T follicular helper cell (primary cell): ENCODE data around the gene PRRG1.
"Not testable (repeated sequence)": the region's sequence is repeated elsewhere in the genome, so short reads cannot be mapped to it uniquely, and the experiment has no call there.

ENCODE experiments used
- DNase-seq: peaks from one replicate; pipeline ENCODE4 v3.0.0-alpha.2; 2020; ENCODE audit warnings: low read depth
- total RNA-seq, 2 experiments: gene quantifications; one replicate each; lab custom pipeline; 2026; lab: John Stamatoyannopoulos, UW

The PRRG1 gene
- 0 reads per million in 2 experiments for total RNA-seq

DNA sequence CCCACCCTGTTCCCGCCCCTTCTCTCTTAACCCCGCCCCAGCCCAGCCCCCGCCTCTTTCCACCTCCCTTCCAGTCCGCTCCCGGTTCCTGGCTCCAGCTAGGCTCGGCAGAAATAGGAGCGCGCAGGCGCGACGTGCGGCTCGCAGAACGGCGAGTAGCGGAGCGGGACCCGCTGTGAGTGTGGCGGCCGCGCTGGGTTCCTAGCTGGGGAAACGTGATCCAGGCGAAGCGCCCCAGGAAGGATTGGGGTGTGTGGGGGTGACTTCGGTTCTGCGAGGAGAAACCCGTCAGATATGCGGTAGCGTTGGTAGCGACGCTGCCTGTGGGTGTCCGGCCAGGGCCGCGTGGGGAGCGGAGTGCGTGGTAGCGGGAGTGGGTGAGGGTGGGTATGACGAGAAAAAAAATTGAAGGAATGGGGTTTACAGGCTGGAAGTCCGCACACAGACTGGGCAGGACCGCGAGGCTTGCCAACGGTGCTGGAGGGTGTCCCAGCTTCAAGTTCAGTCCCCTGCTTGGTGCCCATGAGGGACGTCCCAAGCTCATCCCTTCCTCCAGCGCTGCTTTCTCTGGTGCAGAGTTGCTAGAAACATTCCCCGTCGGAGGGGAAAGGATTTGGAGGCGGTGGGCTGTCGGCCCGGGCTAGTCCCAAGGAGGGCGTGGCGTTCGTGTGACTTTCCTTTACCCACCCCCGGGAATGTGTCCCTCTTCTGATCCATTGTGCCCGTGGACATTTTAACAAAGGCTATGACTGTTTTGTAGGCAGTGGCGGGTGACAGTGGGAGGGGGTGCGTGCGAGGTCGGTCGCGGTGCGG is at the start of gene PRRG1:
TSS of gene PRRG1 (plus strand) at position 144 of the 813 bp plus-strand sequence. CDS start 56,886 bp downstream, outside the sequence.
- DNase-seq: no peak

DNA sequence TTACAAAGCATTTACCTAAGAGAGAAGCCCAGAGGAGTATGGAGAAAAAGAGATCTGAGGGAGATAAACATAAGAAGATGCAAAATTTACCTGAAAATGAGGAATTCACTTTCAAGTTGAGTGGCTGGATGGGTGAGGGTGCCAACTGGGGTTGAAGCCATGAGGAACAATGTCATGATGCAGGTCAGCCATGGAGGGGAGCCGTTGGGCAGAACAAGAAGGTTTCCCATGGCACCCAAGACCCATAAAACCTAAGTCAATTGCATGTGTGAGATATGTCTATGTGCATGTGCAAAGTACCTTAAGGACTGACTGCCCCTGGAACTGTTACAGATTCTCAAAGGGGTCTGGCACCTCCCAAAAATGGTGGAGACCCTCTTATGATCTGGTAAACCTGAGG is 46.6 kb upstream of the PRRG1 start:
- DNase-seq: no peak

DNA sequence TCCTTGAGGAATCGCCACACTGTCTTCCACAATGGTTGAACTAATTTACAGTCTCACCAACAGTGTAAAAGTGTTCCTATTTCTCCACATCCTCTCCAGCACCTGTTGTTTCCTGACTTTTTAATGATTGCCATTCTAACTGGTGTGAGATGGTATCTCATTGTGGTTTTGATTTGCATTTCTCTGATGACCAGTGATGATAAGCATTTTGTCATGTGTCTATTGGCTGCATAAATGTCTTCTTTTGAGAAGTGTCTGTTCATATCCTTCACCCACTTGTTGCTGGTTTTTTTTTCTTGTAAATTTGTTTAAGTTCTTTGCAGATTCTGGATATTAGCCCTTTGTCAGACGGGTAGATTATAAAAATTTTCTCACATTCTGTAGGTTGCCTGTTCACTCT is 43.9 kb upstream of the PRRG1 start:
- not testable (repeated sequence) for DNase-seq

DNA sequence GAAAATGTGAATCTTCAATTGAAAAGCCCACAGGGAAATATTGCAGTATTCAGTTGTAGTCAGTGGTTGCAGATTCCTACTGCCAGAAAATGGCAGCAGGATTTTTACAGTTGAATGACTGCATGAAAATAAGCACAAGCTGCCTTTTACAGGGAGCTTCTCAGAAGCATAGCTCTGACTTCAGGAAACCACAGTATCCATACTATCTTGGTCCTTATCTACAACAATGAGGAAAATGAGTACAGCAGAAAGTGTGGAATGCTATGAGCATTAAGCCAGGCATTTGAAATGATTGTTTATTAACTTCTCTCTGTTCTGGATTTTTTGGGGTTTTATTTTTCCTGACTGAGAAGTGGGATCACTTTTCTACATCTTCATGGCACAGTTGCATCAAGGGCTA is 34.6 kb upstream of the PRRG1 start:
- DNase-seq: no peak

DNA sequence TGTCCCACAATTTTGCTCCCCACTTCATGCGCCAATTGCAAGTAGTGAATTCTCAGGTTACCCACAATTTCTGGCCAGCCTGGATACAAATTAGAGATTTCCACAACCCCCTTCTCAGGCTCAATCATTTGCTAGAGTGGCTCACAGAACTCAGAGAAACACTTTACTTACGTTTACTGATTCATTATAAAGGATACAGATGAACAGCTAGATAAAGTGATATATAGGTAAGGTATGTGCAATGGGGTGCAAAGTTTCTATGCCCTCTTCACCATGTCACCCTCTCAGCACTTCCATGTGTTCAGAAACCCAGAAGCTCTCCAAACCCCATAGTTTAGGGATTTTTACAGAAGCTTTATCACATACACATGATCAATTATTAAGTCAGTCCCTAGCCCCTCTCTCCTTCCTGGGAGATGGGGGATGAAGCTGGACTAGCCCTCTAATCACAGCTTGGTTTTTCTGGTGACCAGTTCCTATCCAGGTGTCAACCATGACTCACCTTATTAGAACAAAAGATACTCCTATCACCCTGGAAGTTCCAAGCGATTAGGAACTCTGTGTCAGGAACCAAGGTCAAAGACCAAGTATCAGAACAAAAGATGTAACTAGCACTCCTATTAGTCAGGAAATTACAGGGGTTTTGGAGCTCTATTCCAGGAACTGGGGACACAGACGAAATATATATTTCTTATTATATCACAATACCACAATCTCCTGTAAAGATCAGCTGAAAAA is 33.5 kb upstream of the PRRG1 start:
- DNase-seq: no peak

DNA sequence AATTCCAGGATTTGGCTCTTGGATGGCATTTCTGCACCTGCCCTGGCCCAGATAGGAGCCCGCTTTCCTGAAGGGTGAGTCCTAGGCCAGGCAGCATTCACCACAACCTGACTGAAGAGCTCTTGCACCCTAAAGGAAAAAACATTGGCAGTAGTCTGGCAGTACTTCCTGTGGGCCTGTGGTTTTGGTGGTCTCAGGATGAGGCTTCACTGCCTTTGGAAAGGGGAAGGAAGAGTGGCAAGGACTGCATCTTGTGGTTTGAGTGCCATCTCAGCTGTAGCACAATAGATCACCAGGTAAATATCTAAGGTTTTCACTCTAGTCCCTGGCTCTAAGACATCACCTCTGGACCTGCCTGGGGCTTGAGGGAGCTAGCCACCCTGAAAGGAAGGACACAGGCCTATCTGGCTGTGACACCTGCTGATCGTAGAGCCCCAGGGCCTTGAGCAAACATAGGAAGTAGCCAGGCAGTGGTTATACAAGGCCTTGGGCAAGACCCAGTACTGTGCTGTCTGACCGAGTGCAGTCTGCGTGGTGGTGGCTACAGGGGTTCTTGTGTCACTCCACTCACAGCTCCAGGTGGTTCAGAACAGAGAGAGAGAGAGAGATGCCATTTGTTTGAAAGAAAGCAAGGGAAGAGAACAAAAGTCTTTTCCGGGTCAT is 28.5 kb upstream of the PRRG1 start:
- DNase-seq: no peak

DNA sequence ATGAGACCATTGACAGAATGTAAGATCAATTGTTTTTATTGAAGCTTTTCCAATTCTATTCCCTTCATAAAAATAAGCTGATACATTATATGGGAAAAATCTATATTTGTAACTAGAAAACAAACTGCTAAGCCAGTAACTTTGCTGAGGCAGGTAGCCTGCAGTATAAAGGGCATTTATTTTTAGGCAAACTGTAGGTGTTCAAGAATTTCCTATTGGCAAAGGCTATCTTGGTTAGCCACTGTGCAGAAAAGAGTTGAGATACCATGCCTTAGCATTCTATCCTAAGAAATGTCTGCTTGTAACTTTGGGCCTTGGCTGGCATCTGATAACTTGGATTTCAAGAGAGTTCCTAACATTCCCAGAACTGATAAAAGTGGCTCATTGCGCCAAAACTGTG is 18.5 kb upstream of the PRRG1 start:
- DNase-seq: no peak

DNA sequence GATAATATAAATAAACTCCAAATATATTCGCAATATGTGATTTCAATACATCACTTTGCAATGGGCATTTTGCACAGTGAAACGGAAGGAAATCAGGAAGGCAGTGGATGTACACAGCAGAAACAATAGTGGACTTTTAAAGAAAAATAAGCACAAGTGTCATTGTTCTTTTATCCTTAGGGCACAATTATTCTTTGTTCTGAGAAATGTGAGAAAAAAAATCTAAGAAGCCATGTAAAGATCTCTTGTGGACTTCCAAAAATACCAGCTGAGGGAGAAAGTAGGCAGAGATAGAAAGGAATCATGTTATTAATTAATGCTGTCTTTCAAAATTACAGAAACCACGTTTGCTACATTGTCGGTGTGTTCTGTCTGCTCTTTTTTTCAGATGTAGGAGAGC is 17.6 kb upstream of the PRRG1 start:
- DNase-seq: no peak

DNA sequence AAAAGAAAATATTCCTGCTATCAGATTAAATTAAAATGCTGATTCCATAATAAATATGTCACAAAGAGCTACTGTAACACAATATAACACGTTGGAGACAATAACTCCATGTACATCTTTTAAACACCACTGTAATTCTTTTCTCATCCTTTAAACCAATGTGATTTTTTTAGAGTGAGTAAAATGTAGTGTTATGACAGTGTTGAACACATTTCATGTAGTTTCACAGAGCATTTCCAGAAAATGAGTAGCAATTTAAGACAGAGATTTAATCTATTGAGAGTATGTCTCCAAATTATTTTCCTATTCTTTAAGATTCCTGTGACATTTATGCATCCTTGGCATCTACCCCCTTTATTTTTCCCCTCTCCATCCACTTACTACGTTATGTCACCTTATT is 17.1 kb upstream of the PRRG1 start:
- DNase-seq: no peak

DNA sequence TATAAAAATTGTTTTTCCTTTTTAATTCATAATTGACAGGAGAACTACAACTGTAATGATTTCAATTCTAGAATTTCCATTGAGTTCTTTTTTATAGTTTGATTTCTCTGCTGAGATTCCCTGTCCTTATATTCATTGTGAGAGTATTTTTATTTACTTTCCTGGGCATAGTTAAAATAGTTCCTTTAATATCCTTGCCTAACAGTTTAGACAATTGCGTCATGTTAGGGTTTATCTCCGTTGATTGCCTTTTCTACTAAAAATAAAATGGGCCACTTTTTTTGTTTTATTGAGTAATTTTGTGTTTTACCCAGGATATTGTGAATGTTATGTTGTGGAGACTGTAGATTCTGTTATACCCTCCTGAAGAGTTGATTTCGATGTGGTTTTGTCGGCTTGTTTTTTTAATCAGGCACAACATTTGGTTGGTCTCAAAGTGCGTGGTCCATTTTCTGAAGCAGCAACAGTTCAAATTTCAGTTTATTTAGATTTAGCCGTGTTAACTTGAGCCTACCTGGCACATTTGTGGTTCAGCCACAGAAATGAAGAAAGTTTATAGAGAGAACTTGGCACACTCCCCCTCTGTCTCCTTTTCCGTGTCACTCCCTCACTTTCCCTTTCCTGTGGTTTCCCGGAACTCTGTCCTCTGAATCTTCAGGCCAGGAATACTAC is 16.0 kb upstream of the PRRG1 start:
- no peak for DNase-seq

DNA sequence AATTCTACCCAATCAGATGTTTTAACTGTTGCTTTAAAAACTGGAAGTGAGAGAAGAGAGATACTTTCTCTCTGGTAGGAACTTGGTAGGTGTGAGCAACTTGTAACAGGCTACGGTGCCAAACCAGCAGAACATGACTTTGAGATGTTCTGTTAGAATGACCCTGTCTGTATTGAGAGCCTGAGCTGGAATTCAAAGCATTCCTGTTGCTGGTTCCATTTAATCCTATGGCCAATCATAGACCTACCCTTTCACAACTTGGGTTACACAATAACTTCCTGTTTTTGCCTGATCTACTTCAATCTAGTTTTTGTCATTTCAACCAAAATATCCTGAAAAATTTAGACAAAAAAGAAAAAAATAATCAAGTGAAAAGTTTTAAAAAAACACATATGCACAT is 1.7 kb upstream of the PRRG1 start:
- no peak for DNase-seq

DNA sequence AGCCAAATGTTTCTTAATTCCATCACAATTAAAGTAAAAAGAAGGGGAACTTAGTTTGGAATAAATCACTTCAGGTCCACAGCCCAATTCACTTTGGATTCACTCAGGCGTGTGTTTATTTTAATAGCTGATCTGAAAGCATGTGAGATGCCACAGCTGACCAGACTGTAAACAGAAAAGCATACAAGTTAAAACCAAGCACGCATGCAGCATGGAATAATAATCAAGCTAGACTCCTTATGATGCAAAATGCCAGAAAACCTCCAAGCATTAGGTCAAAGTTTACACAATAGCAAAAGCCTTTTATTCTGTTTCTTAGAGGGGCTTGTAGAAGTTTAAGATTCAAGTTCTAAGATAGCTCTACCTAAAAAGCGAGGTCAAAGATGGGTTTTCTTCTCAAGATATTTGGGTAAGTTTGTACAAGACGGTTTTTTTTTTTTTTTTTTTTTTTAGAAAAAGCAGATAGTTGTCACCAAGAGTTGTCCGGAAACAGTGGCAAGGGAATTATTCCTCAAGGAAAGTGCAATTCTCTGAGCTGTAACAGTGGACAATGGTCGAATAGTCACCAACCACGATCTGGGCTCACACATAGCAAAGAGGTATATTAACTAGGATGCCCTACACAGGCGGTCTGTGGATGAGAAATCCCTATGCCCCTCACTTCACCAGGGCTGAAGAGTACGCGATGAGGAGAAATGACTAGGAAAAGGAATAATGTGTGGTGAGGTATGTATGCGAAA is 763 bp upstream of the PRRG1 start:
- no peak for DNase-seq

DNA sequence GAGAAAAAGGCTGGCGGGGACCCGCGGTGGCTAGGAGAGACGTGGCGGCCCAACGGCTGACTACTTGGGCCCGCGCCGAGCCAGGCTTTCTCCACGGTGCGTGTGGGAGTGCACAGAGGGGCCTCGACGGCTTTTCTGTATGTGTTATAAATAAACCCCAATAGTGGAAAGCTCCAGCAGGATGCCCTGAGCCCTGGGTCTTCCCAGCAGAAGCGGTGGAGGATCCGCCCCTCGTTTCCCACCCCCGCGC is 268 bp upstream of the PRRG1 start:
- DNase-seq: no peak

DNA sequence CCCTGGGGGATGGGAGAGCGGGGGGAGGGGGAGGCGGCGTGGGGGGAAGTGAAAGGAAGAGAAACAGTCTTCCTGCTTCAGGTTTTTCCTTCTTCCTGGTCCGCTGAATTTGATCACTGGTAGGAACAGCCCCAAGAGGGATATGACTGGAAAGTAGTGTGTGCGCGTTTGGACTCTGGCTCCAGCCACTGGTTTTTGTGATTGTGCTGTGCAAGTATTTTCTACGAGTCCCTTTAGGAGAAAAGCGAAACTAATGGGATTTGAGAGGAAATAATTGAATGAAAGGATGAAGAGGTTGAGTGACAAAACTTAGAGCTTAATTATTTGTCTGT is 836 bp downstream of the PRRG1 start:
- no peak for DNase-seq

DNA sequence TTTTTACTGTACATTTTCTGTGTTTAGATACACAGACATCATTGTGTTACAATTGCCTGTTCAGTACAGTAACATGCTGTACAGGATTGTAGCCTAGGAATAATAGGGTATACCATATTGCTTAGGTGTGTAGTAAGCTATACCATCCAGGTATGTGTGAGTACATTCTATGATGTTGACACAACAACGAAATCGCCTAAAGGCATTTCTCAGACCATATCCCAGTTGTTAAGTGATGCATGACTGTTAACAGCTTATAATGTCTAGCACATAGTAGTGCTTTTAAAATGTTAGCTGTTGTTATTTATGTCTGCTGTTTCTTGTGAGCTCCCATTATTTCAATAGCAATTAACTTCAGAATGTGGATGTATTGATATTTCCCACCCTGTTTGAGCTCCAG is 4.5 kb downstream of the PRRG1 start:
- DNase-seq: no peak

DNA sequence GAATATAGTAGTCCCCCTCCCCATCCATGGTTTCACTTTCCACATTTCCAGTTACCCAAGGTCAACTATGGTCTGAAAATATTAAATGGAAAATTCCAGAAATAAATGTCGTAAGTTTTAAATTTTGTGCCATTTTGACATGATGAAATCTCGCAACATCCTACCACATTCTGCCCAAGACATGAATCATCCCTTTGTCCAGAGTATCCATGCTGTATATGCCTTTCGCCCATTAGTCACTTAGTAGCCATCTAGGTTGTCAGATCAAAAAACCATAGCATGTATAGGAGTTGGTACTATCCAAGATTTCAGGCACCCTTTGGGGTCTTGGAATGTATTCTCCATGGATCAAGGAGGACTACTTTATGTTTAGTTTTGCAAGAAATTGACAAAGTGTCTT is 8.3 kb downstream of the PRRG1 start:
- no peak for DNase-seq

DNA sequence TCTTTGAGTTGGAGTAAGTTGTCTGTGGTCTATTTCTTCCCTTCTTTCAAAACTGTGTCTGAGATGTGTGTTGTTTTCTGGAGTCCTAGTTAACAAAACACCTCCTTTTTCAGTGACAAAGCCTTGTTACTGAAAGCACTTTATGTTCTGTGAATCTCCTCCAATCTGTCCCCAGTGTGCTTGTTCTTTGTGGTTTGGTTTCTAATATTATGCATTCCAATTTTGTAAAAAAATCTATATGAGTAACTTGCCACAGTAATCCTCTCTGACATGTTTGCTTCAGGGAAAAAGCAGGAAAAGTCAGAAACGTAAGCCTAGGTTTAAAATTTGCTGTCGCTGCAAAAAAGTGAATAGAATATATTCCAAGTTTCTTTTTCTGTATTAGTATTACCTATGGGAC is 12.4 kb downstream of the PRRG1 start:
- no peak for DNase-seq

DNA sequence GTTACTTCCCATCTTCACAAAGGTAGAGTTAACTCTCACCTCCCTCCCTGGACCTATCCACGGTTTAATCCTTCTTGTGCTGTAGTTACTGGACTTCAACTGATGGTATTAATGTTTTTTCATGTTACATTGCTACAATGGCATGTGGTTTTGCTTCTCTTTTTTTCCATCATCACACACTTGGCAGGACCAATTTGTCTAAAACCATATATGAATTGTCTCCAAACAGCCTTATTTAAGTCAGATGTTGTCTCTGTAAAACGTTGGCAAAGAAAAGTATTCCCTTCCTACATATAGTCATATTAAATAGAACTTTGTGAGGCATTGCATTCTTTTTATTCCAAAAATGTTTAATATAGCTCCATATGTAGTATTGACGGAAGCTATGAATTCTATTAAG is 15.5 kb downstream of the PRRG1 start:
- no peak for DNase-seq

DNA sequence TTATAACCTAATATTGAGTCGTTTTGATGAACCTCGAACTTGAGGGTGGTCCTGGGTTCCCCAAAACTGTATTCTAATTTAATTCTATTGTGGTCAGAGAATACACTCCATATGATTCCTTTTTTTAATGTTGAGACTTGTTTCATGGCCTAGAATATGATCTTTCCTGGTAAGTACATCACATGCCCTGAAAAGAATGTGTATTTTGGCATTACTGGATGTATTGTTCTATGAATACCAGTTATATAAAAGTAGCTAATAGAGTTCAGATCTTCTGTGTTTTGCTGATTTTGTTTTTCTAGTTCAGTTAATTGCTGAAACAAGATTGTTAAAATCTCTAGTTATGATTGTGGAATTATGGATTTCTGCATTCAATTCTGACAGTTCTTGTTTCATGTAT is 18.8 kb downstream of the PRRG1 start:
- no peak for DNase-seq

DNA sequence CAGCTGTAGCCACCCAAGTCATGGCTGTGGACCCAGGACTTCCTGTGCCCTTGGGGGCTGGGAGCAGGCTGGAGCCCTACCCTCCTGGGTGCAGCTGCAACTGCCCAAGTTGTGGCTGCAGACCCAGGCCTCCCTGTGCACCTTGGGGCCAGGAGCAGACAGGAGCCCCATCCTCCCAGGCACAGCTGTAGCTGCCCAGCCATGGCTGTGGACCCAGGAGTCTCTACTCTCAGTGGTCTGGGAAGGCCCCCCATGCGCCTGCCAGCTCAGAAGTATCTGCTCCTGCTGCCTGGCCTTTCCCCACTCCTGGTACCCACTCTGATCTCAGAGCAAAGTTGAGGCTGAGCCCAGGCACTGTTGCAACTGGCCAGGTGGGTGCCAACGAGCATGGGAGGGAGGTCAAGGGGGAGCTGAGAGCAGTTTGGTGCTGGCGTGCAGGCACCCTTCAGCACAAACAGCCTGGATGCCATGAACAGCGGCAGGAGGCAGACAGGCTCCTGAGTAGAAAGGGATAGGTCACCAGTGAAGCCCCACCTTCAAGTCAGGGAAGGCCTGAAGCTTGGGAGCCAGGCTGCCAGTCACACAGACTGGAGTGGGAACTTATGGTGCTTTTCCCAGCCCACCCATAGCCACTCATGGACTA is 21.5 kb downstream of the PRRG1 start:
- no peak for DNase-seq

DNA sequence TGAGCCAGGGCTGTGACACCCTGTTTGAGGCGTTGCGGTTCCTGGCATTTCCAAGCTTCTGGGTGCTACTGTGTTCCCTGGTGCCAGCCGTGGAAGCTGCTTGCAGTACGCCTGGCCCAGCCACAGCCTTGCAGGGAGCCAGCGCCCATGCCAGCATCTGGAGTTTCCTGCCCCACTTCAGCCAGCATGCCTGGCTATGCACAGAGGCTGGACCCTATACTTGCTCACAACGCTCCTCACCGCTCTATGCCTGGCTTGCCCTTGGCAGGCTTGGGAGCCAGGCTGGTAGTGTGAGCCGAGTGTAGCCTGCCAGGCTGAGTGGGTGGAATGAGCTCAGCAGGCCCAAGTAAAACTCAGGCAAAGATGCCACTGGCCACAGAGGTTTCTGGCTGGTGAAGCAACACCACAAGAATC is 22.4 kb downstream of the PRRG1 start:
- no peak for DNase-seq

DNA sequence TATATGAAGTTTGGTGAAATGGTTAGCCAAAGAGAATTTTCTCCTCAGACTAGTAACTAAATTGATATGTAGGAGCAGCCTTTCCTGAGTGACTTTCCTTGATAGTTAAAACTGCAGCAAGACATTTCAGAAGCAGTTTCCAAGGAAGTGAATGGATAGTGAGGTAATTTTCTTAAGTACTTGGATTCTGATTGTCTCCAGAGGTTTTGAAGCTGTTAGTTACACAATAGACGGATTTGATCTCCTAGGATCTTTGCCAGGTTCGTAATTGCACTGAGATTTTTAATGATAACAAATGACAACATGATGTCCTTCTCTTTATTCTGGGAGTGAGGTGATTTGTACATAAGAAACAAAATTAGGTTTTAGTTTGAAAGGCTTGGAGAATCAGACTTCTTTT is 29.2 kb downstream of the PRRG1 start:
- DNase-seq: no peak
